ENCODE data around the gene PRRG1.
"Not testable (repeated sequence)": the region's sequence is repeated elsewhere in the genome, so short reads cannot be mapped to it uniquely, and the experiment has no call there.

Gene PRRG1

GRCh38 chrX:37474478-37474877 is 125.3 kb downstream of the PRRG1 start:
- no peak for DNase-seq

DNA sequence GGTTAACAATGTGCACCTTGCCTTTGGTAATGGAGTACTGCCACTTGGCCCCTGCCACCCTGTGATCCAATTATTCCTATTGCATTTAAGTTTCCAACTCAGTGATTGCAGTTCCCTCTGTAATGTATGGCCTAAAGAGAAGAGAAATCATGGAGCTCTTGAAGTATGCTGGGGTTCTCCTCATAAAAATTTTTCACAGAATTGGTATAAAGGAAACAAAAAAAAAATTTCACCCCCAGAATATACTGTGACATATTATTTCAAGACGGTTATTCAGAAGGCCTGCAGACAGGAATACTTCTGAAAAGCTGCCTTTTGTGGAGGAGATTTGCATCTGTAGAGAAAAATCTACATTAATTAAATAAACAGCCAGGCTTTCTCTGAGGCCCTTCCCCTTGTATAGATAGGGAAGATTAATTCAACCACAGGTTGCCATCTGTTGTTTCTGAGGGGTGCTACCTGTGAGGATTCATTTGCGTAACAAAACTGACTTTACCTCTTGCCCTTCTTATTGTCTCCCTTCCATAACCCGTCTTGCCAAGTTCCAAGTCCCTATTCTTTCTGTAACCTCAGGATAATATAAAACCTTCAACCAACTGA is 127.5 kb downstream of the PRRG1 start:
- no peak for DNase-seq

GRCh38 chrX:37484335-37484734 is 135.2 kb downstream of the PRRG1 start:
- not testable (repeated sequence) for DNase-seq

- no peak for DNase-seq
These were observed 136.3 kb downstream of the PRRG1 start for GRCh38 chrX:37485429-37485828.

GRCh38 chrX:37487271-37487670 is 138.1 kb downstream of the PRRG1 start:
- DNase-seq, result no peak

GRCh38 chrX:37488323-37488722 is 139.2 kb downstream of the PRRG1 start:
- no peak for DNase-seq

DNA sequence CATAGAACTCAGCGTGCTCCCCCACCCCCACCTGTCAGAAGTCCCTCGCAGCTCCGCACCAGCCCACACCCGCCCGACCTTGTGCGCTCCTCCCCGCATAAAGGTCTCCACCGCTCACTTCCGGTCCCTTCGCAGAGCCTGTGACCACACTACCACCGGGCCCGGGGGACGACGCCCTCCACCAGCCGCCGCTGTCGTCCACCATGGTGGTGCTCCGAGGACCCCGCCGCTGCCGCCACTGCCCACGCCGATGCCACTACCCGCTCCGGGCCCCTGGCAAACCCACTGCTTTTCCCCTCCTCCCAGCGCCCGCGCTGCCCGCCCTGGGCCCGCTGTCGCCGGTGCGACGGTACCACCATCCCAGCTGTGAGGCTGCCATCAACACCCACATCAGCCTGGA is 142.5 kb downstream of the PRRG1 start:
- DNase-seq, result no peak

DNA sequence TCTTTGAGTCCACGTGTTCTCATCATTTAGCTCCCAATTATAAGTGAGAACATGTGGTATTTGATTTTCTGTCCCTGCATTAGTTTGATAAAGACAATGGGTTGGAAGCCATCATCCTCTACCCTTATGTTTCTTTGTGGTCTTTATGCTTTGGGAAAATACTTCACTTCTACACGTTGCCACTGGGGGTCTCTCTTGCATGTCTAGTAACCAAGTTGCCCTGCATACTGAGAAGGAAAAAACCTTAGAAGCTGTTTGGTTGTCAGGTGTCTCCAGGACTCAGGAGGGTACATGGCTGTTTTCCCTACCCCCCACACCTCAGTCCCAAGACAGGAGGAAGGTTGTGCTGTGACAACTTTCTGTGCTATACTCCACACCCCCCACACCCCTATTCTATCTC is 146.6 kb downstream of the PRRG1 start:
- DNase-seq, result not testable (repeated sequence)

DNA sequence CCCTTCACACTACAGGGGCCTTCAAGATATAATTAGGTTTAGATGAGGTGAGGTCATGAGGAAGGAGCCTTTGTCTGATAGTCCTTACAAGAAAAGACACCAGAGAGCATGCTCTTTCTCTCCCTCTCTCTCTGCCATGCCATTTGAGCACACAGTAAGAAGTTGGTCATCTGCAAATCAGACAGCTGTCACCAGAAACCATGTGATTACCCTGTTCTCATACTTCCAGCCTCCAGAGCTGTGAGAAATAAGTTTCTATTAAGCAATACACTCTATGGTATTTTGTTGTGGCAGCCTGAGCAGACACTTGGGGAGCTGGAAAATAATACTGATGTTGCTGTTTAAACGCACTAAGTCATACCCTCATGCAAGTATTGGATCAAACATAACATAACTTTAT is 148.0 kb downstream of the PRRG1 start:
- not testable (repeated sequence) for DNase-seq

DNA sequence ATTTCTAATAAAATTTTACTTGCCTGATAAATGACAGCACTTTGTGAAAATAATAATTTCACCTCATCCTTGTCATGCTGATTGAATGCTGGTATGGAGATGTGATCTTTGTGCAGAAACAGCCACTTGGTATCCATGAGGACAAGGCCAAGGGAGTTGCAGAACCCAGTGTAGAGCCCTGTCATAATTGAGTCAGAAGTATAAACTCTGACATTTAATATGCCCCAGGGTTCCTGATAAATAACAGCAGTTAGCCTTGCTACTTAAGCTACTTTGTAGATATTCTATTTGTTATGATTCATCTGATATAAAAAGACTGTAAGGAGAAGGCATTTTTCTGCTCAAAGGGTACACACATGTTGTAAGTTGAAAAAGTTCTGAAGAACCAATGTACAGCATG is 149.2 kb downstream of the PRRG1 start:
- not testable (repeated sequence) for DNase-seq

DNA sequence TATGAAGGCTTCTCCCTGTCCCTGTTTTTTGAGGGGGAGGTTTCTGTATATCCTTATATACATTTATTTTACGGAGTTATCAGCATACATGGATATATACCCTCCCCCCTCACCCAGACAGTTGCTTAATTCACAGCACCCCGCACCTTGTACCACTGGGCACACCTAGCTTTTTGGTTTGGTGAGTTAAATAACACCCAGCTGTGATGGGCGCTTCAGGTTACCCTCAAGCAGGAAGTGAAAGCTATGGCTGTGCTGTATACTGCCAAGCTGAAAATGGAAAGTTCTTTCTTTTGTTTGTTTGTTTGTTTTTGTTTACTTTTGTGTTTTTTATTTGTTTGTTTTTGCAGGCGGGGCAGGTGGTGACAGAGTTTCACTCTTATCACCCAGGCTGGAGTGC is 150.5 kb downstream of the PRRG1 start:
- DNase-seq, result not testable (repeated sequence)

DNA sequence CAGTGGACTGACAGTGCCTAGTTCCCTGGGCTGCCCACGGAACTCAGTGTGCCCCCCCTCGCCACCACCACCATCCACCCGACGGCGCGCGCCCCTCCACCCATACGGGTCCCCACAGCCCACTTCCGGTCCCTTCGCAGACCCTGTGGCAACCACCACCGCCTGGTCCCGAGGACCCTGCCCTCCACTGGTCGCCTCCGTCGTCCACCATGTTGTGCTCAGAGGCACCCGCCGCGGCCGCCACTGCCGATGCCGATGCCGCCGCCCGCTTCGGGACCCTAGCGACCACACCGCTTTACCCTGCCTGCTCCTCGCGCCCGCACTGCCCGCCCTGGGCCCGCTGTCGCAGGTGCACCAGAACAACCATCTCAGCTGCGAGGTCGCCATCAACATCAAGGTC is 155.8 kb downstream of the PRRG1 start:
- no peak for DNase-seq
